GM21576 (cell line): Measurements from ENCODE around the gene TNP2.

Experiments
- ATAC-seq: cut with Tn5 transposase; IDR thresholded peaks from one replicate; pipeline ENCODE4 v1.9.1; 2021; ENCODE audit warnings: mild to moderate bottlenecking, moderate library complexity; ENCODE audit not compliant: unreplicated experiment

Gene TNP2

DNA sequence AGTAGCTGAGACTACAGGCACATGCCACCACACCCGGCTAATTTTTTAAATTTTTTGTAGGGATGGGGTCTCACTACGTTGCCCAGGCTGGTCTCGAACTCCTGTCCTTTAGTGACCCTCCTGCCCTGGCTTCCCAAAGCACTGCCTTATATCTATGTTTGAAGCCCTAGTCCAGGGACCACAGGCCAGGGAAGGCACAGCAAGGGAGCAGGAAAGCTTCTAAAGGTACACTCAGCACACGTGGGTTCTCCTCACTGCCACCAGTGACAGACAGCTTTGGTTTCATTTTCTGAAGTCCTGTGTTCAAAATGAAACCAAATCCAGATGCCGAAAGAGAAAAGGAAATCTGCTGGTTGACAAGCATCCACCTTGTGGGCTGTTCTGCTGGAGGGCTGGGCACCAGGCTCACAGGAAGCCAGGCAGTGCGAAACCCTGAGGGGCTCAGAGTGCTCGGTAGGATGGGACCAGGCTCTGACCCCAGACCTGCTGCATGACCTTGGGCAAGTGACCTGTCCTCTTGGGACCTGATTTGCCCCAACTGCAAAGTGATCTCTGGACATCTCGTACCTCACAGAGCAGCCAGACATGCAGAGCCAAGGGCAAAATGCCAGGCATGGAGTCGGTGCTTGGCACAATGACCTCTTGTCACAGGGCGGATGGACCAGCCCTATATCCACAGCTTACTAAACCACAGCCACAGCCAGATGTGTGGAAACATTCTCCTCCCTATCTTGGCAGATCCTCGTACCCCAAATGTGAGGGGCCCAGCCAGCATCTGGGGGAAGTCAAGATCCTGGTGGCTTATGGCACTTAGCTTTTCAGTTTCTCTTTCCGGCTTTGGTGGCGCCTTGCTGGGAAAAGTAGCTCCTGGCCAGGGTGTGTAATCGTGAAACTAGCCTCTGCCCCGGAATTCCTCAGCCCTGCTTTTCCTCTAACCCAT, 10.3 kb downstream of the TNP2 start:
- no peak for ATAC-seq

DNA sequence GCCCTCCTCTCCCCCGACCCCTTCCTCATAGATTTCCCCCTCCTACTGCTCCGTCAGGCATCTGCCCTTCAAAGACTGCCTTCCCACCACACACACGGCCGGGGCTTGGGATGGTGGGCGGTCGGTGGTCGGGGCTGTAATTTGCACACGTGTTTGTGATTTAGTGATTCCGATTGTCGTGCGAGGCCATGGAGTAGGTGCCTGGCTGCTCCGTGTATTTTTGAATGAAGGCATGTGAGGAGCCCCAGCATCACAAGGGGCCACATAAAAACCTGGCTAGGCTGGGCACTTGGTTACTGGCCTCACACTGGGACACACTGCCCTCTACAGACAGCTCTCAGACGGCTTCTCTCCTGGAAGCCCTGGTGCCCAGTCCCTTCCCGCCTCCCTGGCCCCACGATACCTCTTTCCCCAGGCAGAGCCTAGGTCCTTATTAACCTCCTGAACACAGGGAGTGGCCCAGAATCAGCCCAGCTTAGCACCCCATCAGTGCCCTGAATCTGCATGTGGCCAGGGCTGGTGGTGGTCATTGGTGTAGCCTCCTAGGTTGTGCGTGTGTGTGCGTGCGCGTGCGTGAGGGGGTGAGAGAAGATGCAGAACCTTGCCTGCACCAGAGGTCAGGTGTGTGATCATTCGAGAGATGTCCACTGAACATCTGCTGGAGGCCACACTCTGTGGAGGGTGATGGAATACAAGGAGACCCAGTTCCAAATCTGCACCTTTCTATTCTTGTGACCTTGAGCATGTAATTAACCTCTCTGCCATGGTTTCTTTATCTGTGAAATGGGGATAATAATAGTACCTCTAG, 11.8 kb downstream of the TNP2 start:
- no peak for ATAC-seq

DNA sequence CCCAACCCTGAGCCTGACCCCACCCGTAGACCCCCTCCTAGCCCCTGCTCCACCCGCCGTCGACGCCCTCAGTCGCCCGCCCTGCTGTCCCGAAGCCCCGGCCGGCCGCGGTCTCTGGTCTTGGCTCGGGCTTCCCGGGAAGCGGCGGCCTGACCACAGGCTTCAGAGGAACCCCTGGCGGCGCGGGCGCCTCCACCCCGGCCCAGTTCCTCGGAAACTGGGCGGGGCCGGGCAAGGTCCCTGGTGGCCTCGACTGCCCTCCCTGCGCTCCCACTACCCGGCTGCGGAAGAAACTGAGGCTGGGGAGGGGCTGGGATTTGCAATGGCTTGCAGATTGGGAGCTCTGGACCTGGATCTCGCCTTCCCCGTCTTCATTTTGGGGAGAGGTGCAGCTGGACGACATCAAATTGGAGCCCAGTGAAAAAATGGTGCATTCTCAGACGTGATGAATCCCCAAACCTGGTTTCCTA, 12.4 kb downstream of the TNP2 start:
- no peak for ATAC-seq

DNA sequence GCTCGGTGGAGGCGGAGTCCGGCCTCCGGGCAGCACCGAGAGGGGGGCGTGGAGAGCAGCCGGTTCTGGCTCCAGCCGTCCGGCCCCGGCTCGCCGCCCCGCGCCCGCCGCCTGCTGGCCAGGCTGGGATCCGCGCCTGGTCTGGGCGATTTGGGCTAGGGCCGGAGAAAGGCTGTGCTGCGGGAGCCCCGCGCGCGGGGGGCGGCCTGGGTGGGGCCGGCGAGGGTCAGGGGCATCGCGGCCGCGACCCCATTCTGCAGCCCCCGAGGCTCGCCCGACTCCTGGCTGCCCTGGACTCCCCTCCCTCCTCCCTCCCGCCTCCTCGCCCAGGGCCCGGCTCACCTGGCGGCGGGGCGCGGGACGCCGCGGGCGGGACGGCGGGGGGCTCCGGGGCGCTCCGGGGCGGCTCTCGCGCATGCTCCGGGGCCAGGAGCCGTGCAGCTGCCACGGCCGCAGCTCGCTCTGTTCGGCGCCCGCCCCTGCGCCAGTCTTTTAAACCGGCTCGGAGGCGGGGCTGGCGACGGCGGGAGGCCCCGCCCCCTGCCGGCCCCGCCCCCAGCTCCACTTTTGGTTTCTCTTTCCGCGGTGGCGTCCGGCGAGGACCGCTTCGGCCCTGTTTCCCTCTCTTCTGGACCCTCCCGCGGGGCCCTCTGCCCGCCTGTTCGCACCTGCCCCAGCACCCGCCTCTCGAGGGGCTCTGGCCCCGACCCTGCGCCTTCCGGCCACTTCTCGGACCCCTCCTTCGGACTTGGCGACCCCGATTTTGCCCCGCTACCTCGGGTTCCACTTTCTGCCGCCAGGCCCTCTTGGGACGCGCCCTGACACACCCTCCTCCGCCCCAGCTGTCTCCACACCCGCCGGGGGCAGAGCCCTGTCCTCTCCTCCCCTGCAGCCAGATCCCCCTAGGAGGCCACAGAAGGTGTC, 13.1 kb downstream of the TNP2 start, which contains the start of gene SOCS1:
TSS of gene SOCS1 (minus strand) at position 468 of the 924 bp plus-strand sequence. CDS start 726 bp downstream, outside the sequence.
- peak; percentile 46 for ATAC-seq

DNA sequence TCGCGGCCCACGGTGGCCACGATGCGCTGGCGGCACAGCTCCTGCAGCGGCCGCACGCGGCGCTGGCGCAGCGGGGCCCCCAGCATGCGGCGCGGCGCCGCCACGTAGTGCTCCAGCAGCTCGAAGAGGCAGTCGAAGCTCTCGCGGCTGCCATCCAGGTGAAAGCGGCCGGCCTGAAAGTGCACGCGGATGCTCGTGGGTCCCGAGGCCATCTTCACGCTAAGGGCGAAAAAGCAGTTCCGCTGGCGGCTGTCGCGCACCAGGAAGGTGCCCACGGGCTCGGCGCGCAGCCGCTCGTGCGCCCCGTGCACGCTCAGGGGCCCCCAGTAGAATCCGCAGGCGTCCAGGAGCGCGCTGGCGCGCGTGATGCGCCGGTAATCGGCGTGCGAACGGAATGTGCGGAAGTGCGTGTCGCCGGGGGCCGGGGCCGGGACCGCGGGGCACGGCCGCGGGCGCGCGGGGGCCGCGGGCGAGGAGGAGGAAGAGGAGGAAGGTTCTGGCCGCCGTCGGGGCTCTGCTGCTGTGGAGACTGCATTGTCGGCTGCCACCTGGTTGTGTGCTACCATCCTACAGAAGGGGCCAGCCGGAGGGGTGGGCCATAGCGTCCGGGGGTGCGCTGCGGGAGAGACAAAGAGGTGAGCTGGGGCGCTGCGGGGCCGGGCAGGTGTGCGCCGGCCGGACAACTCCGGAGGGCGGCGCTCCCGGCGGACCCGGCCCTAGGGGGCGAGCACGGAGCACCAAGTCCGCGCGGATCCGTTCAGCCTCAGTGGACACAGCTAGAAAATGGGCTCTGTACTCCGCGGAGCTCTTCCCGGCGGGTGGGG, 14.0 kb downstream of the TNP2 start:
- ATAC-seq, result no peak

DNA sequence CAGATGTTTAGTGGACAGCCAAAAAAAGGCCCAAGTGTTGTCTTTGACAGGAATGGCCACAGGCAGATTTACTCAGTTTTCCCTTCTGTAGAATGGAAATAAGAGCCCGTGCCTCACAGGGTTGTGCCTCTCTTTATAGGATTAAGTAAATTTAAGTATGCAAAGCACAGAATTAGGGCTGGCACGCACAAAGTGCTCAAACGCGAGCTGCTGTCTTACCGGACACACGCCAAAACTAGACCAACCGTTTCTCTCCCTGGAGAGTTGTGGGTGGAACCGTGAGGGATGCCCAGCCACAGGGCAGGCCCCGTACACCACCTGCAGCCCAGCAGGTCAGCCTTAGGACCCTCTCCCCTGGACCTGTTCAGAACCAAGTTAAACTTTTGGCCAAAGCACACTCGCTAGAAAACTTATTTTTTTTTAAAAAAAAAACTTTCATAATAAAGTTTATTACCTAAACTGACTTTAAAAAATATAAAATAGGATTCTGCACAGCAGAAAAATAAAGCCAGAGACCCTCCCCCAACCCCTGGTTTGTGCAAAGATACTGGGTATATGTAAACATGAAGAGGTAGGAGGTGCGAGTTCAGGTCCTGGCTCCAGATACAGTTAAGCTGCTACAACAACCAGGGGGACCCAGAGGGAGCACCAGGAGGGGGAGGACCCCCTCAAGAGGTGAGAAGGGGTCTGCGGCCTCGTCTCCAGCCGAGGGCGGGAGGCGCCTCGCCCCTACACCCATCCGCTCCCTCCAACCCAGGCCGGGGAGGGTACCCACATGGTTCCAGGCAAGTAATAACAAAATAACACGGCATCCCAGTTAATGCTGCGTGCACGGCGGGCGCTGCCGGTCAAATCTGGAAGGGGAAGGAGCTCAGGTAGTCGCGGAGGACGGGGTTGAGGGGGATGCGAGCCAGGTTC, 14.9 kb downstream of the TNP2 start:
- ATAC-seq, result no peak

DNA sequence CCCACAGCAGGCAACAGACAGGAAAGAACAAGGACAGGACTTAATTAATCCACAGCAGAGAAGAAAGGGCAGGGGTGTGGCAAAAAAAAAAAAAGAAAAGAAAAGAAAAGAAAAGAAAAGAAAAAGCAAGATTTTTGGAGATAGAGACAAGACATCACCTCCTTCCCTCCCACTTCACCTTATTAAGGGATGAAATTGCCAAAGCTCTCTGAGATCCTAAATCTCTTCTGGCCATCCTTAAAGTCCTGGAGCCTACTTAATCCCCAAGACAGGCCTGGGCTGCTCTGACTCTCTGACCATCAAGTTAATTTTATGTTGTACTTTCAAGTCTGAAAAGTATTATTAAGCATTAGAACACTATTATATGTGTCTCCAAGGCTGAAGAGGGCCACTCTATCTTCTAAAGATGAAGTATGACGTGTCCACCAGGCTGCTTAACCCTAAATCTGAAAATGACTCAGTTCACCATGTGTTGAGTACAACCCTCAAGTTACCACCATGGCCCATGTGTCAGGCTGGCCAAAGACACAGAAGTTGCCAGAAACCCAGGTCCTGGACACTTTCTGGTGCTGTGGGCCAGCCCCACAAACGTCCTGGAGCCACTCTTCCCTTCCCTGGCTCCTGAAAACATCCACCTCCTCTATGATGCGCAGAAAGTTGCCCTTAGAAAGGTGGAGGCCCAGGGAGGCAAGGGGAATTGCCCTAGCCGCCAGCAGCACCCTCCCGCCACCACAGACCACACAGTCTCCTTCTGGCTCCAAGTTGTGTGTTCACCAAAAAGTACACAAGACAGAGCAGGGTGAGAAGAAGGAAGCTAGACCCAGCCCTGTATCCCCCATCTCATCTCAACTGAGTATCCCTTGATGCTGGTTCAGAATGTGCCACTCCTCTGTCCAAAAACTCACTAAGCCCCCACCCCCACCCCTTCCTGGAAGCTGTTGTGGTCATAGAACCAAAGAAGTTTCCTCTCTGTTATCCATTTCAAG, 15.8 kb downstream of the TNP2 start:
- ATAC-seq, result no peak

DNA sequence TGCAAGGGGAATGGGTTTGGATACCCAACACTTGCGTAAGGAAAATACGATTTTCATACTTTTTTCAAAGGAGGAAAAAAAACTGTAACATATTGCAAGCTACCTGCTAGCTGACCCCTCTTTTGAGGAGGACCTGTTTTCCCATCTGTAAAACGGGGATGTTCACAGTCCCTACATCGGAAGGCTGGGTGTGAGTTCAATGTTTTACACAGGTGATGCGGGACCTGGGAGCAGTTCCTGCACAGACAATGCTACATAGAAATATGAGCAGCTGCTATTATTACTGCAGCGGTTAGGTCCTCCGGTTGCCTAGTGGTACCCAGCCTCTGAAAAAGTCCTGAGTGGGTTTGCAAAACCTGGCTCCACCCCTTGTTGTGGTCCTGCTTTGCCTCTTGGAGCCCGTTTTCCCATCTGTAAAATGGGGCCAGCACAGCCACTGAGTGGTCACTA, 16.6 kb downstream of the TNP2 start:
- ATAC-seq, result no peak

DNA sequence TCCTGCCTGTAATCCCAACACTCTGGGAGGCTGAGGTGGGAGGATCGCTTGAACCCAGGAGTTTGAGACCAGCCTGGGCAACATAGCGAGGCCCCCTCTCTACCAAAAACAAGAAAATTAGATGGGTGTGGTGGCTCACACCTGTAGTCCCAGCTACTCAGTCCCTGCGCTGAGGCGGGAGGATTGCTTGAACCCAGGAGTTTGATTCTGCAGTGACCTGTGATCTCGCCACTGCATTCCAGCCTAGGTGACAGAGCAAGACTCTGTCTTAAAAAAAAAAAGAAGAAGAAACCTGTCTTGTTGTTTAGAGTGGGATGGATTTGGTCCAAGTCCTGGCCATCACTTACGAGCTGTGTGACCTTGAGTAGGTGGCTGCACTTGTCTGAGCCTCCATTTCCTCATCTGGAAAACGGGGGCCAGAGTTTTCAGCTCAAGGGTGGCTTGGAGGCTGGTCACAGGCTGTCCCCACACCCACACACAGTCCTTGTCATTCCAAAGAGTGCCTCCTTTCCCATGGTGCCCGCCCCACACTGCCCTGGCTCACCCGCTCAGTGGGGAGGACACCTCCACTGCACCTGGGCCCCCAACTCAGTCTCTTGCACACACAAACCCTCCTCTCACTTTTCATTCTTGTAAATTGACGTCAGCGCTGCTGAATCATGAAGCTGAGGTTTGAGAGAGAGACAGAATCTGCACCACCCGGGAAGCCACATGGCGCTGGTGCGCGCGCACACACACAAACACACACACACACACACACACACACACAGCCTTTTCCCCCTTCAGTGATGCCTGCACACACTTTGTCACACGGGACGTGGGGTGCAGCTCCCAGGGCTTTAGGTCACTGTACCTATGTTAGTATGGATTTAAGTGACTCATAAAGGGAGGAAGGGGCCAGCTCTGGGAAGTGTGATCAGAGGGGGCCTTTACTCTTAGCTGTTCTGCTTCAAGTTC, 17.3 kb downstream of the TNP2 start:
- ATAC-seq, result no peak

DNA sequence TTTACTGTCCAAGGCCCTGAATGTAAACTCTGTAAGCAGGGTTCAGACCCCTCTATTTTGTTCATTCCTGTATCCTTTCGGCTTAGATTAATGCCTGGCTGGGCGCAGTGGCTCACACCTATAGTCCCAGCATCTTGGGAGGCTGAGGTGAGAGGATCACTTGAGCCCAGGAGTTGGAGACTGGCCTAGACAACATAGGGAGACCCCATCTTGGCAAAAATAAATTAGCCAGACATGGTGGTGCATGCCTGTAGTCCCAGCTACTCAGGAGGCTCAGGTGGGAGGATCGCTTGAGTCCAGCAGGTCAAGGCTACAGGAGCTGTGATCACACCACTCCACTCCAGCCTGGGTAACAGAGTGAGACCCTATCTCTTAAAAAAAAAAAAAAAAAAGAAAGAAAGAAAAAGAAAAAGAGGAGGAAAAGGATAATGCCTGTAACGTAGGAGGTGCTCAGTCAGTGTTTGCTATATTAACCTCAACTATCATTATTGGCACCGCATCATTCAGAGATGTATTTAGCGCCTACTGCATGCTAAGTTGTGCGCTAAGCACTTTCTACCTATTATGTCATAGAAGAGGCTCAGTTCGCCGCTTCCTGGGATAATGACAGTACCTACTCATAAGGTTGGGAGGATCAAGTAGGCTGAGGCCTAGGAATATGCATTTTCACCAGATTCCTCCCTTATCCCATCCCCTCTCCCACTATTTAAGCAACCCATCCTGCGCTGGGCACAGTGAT, 18.2 kb downstream of the TNP2 start:
- no peak for ATAC-seq

DNA sequence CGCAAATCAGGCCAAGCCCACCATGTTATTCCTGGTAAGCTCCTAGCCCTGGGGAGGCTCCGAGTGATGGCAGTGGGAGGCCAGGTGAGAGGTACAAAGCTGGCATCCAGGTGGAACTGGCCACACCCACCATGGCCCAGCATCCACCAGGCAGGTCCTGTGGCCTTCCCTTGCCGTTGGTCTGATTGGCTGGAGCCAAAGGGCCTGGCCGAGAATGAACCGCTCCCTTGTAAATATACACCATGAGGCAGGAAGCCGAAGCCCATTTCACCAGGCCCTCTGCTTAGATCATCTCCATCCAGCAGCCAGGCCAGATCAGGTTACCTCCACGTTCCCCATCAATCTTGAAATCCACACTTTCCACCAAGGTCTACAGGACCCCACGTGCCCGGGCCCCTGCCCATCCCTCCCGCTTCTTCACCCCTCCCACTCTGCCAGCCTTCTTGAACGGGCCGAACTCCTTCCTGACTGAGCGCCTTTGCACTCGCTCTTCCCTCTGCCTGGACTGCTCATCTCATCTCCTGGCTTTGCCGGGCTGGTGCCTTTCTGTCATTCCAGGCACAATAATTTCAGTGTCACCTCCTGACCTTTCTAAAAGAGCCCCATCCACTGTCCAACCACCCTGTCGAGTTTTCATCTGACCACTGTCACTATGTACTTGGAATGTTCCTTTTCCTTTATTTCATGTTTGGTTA, 18.9 kb downstream of the TNP2 start:
- no peak for ATAC-seq

DNA sequence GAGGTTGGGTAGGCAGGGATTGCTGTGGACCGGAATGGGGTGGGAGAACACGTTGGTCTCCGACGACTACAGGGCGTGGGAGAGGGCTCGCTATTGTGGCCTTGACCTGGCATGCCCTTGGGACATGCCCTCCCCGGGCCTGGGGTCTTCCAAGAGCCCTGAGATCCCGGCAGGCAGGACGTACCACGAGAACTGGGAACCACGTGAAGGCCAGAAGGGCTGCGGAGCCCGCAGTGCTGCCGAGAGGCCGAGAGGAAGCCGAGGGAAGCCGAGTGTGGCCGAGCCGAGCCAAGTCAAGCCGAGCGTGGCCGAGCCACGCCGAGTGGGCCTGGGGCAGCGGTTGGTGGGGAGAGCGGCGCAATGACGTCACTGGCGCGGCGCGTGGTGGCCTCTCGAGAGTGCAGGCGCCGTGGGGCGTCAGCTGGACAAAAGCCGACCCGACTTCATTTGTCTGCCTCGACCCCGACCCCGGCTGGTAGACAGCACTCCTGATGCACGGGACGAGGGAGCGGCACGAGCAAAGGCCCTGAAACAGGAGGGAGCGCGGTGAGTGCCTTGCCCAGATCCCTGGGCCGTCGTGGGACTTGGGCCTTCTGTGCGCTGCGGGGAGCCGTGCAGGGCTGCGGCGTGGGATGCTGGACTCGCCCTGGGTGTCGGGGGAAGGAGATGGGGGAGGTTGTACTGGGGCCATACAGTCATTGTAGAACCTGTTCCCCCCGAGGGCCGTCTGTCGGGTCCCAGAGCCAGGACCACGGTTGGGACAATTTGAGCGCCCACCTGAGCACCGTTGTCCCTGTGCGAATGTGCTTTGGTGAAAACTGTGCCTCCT, 19.7 kb downstream of the TNP2 start:
- ATAC-seq, result no peak

DNA sequence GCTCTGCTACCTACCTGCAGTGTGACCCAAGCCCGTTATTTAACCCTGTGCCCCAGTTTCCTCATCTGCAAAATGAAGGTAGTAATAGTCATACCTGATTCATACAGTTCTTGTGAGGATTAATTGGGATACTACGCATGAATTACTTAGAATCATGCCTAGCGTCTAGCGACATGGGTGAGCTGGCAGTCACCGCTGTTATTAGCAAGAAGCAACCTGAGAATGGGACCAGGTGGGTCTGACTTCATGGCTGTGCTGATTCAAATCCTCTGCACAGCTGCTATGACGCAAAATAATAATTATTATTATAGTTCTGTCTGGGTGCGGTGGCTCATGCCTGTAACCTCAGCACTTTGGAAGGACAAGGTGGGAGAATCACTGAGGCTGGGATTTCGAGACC, 21.0 kb downstream of the TNP2 start:
- no peak for ATAC-seq

DNA sequence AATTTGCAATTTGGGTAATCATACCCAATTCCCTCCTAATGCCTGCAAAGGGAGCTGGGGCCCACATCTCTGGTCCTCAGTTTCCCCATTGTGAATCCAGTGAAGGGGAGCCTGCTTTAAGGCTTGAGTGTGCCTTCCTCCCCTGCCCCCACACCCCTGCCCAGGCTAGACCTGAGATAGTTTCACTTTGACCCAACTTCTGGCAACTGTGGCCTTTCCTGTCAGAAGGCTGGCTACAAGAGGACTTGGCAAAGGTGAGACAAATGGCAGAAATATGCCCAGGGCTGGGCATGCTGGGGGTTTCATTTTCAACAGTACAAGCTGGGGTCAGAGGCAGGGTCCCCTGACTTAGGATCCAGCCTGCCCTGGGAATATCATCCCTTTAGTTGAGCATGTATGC, 23.1 kb downstream of the TNP2 start:
- no peak for ATAC-seq
